KMS-11 (cell line): ENCODE measurements around the gene SLC12A7.

Source experiments
- H2AFZ ChIP-seq: fragments of 200-600 bp; sonication (generic); 2 replicates; pipeline ENCODE4 v1.6.1; 2016; ENCODE audit warnings: antibody characterized with exemption, mixed run types, low read depth
- H3K27ac ChIP-seq: fragments of 200-600 bp; sonication (generic); 2 replicates; pipeline ENCODE4 v1.6.1; 2016; ENCODE audit warnings: mild to moderate bottlenecking, mixed run types
- H3K27me3 ChIP-seq: fragments of 200-600 bp; sonication (generic); 2 replicates; pipeline ENCODE4 v1.6.1; 2017; ENCODE audit warnings: mild to moderate bottlenecking, low read depth, mixed run types, moderate library complexity; ENCODE audit not compliant: insufficient read depth
- H3K36me3 ChIP-seq: fragments of 200-600 bp; sonication (generic); 2 replicates; pipeline ENCODE4 v1.6.1; 2017; ENCODE audit warnings: mild to moderate bottlenecking, mixed run types; ENCODE audit not compliant: insufficient read depth
- H3K4me1 ChIP-seq: fragments of 200-600 bp; sonication (generic); 2 replicates; pipeline ENCODE4 v1.6.1; 2016; ENCODE audit warnings: mild to moderate bottlenecking, low read depth, mixed run types; ENCODE audit not compliant: poor library complexity, severe bottlenecking
- H3K4me2 ChIP-seq: fragments of 200-600 bp; sonication (generic); 2 replicates; pipeline ENCODE4 v1.7.0; 2016; ENCODE audit warnings: mild to moderate bottlenecking, mixed run types
- H3K4me3 ChIP-seq: fragments of 200-600 bp; sonication (generic); IDR thresholded peaks from 2 replicates; pipeline ENCODE4 v1.6.1; 2017; ENCODE audit warnings: low read depth, low read length, mixed read lengths; ENCODE audit not compliant: insufficient read depth
- H3K79me2 ChIP-seq: fragments of 200-600 bp; sonication (generic); 2 replicates; pipeline ENCODE4 v1.6.1; 2016; ENCODE audit warnings: low read depth, mixed run types; ENCODE audit not compliant: insufficient read depth
- H3K9ac ChIP-seq: fragments of 200-600 bp; sonication (generic); 2 replicates; pipeline ENCODE4 v1.6.1; 2016; ENCODE audit warnings: mild to moderate bottlenecking, mixed run types
- H4K20me1 ChIP-seq: fragments of 200-600 bp; sonication (generic); 2 replicates; pipeline ENCODE4 v1.6.1; 2016; ENCODE audit warnings: mild to moderate bottlenecking, mixed run types; ENCODE audit not compliant: insufficient read depth
- CTCF ChIP-seq: fragments of 200-600 bp; sonication (generic); conservative IDR thresholded peaks from 2 replicates; pipeline ENCODE4 v1.6.1; 2017; ENCODE audit warnings: low read depth, mild to moderate bottlenecking, antibody characterized with exemption, low read length, moderate library complexity, mixed read lengths

SLC12A7 gene

DNA sequence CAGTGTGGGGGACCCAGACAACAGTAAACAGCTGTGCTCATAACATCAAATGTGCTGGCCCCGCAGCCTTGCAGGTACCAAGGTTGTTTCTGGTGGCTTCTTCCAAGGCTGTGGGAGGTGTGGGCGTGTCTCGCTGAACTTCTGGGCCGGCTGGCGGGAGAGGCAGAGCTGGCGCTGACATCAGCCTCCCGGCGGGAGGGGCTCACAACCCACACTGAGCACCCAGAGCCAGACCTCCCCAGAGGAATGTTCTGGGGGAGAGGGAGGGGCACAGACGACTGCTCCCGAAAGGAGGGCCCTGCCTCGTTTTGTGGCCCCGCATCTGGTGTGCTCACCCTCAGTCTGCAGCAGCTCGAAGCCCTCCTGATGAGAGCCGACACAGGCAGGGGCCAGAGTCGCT is 6.9 kb upstream of the SLC12A7 start:
- no peak overlapping the region for H3K27ac ChIP-seq
- no peaks in the 10 kb centered on the region for H3K27me3 ChIP-seq
- no peak overlapping the region for H2AFZ ChIP-seq
- no peaks in the 10 kb centered on the region for H3K79me2 ChIP-seq
- no peak overlapping the region for H3K4me3 ChIP-seq
- peak overlapping the region; percentile 12; the same call in 1 of the 2 replicates for H3K4me2 ChIP-seq
- no peak for TF ChIP-seq CTCF
- H4K20me1 ChIP-seq, result no peaks in the 10 kb centered on the region
- H3K9ac ChIP-seq, result no peak overlapping the region
- no peaks in the 10 kb centered on the region for H3K36me3 ChIP-seq
- peaks cover 20% of the 10 kb centered on the region for H3K4me1 ChIP-seq

GRCh38 chr5:1118231-1118698 is 6.4 kb upstream of the SLC12A7 start:
- Histone ChIP-seq H3K4me3 (no peak overlapping the region), H3K4me2 (peak overlapping the region; percentile 12; the same call in 1 of the 2 replicates), H3K27me3 (no peaks in the 10 kb centered on the region), H3K79me2 (no peaks in the 10 kb centered on the region), H3K27ac (no peak overlapping the region), H3K4me1 (peaks cover 25% of the 10 kb centered on the region), H3K36me3 (no peaks in the 10 kb centered on the region), H4K20me1 (no peaks in the 10 kb centered on the region), H3K9ac (no peak overlapping the region), H2AFZ (no peak overlapping the region)
- no peak for TF ChIP-seq CTCF

DNA sequence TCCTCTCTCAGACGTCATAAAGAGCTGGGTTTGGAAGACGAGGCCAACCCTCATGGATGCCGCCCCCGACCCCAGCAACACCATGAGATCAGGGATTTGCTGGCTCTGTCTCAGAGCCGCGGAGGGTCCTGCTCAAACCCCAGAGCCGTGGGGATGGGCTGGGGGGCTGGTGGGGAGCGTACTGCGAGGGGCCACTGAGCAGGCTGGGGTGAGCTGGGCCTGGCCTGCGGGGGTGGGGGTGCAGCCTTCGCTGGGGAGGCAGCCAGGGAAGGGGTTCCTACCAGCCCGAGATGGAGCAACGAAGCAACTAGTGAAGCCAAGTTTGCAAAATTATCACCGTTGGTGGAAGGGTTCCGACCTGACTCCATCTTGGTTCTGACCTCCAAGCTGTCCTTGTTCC is 5.1 kb upstream of the SLC12A7 start:
- Histone ChIP-seq H3K36me3 (no peaks in the 10 kb centered on the region), H3K9ac (no peak overlapping the region), H3K27ac (no peak overlapping the region), H4K20me1 (no peaks in the 10 kb centered on the region), H3K4me2 (no peak overlapping the region), H3K79me2 (no peaks in the 10 kb centered on the region), H2AFZ (no peak overlapping the region), H3K4me1 (peaks cover 33% of the 10 kb centered on the region), H3K27me3 (no peaks in the 10 kb centered on the region), H3K4me3 (no peak overlapping the region)
- no peak for TF ChIP-seq CTCF

DNA sequence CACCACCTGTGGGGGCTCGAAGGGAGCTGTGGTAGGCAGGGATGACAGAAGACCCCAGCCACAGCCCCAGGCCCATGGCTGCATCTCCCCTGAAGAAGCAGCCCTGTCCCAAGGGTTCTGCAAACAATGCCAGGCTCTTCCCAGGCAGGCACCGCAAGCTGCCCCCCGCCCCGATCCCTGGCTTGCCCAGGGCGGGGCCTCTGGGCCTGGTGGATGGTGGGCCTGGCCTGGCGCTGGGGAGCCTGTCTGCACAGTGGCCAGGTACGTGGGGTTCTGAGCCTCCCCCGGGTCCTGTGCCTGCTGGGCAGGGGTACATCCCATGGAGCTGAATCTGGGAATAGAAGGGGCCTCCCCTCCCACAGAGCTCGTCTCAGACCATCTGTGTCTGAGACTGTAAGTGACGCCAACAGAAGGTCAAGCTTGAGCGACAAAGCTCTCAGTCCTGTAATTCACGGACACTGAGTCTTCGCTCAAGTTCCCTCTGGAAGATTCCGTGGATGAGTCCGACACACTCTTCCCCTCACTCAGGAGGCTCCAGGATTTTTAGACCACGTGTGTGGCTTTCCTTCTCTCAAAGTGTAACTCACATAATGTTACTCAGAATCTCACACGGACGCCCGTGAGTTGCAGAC is 4.4 kb upstream of the SLC12A7 start:
- H3K4me1 ChIP-seq, result peaks cover 33% of the 10 kb centered on the region
- no peak overlapping the region for H3K4me2 ChIP-seq
- no peaks in the 10 kb centered on the region for H4K20me1 ChIP-seq
- H2AFZ ChIP-seq, result no peak overlapping the region
- no peak for TF ChIP-seq CTCF
- no peak overlapping the region for H3K27ac ChIP-seq
- no peak overlapping the region for H3K9ac ChIP-seq
- peaks cover 5% of the 10 kb centered on the region for H3K79me2 ChIP-seq
- no peak overlapping the region for H3K4me3 ChIP-seq
- H3K27me3 ChIP-seq, result no peaks in the 10 kb centered on the region
- no peaks in the 10 kb centered on the region for H3K36me3 ChIP-seq
